Activated CD4-positive, alpha-beta memory T cell treated with anti-CD3 and anti-CD28 coated beads for 36 hours (primary cell): ENCODE data around the gene MIER2. TPM values are rescaled to one million over a fixed set of nuclear protein-coding genes. Genes with fewer than 3 reads are reported as not detected.

Source experiments
- CTCF ChIA-PET: fragments of 350-600 bp; sonication (Branson Sonifier 250); formaldehyde crosslinking; loops from one replicate; lab custom pipeline; 2021; ENCODE audit warnings: antibody characterized with exemption, inconsistent platforms; lab: Charles Lee
- POLR2A ChIA-PET: fragments of 350-600 bp; sonication (Branson Sonifier 250); formaldehyde crosslinking; loops from one replicate; lab custom pipeline; 2021; ENCODE audit warnings: antibody characterized with exemption; lab: Charles Lee
- DNase-seq: peaks from one replicate; pipeline ENCODE4 v3.0.0-alpha.2; 2020
- H3K27ac Mint-ChIP-seq: one replicate; pipeline ENCODE4 v1.8.0; 2021; ENCODE audit warnings: mixed read lengths
- H3K27me3 Mint-ChIP-seq: one replicate; pipeline ENCODE4 v1.8.0; 2021; ENCODE audit warnings: mixed read lengths
- H3K36me3 Mint-ChIP-seq: one replicate; pipeline ENCODE4 v1.8.0; 2021; ENCODE audit warnings: mixed read lengths
- H3K4me1 Mint-ChIP-seq: one replicate; pipeline ENCODE4 v1.8.0; 2021; ENCODE audit warnings: low read depth, mixed read lengths
- H3K4me3 Mint-ChIP-seq: one replicate; pipeline ENCODE4 v1.8.0; 2021; ENCODE audit warnings: mild to moderate bottlenecking, mixed read lengths
- H3K9me3 Mint-ChIP-seq: one replicate; pipeline ENCODE4 v1.8.0; 2021; ENCODE audit warnings: mixed read lengths
- intact Hi-C: fragments of 100-400 bp; cut with micrococcal nuclease; formaldehyde crosslinking; loops from one replicate; pipeline ENCODE4 v1.15.1; 2023
- total RNA-seq, 2 experiments: library from RNA; stranded (reverse); gene quantifications; one replicate each; pipeline ENCODE4 v1.2.3, GENCODE V29; 2021

The MIER2 gene
- total RNA-seq, 2 experiments from 2014 or later: 22.1 to 23.1 TPM

DNA sequence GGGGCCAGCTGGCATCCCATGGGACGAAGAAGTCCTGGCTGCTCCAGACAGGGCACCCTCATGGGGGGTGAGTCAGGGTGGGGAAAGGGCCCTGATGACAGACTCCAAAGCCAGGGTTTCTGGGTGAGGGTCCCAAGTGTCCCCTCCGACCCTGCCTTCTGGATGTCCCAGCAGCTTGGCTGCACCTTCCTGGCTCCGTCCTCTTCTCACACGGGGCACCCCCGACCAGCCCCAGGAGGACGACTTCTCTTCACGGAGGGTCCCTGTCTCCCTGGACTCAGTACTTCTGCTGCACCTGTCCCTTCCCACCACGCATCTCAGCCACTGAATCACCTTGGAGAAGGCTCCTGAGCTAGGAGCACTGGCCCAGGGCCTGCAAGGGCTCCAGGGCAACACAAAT, 19.9 kb downstream of the MIER2 start:
- Mint-ChIP-seq H3K4me1 (no peaks in the 10 kb centered on the region), H3K27me3 (no peaks in the 10 kb centered on the region), H3K9me3 (peaks cover 15% of the 10 kb centered on the region), H3K27ac (no peak overlapping the region), H3K4me3 (no peak overlapping the region), H3K36me3 (peaks cover 48% of the 10 kb centered on the region)
- DNase-seq: no peak
- intact Hi-C loops: no loop called here
- POLR2A ChIA-PET: no interaction called here
- CTCF ChIA-PET: no interaction called here

- no peaks in the 10 kb centered on the region for H3K4me1 Mint-ChIP-seq
- ChIA-PET CTCF (no interaction called here), POLR2A (no interaction called here)
- peaks cover 37% of the 10 kb centered on the region for H3K36me3 Mint-ChIP-seq
- H3K4me3 Mint-ChIP-seq: no peak overlapping the region
- no peak overlapping the region for H3K27ac Mint-ChIP-seq
- DNase-seq: no peak
- H3K9me3 Mint-ChIP-seq: no peaks in the 10 kb centered on the region
- H3K27me3 Mint-ChIP-seq: no peaks in the 10 kb centered on the region
- intact Hi-C loops: no loop called here
These were observed 22.0 kb downstream of the MIER2 start for GRCh38 chr19:322616-323015.

DNA sequence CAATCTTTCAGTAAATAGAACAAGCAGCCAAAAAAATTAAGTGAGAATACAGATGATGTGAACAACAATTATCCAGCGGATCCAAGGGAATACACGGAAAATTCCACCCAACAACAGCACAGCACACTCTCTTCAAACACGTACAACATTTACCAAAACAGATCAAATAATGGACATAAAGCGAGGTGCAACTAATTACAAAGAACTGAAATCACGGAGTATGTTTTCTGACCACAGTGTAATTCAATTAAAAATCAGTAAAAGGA, 26.2 kb downstream of the MIER2 start:
- Mint-ChIP-seq H3K4me3 (no peak overlapping the region), H3K4me1 (no peaks in the 10 kb centered on the region), H3K9me3 (no peaks in the 10 kb centered on the region), H3K27me3 (no peaks in the 10 kb centered on the region), H3K36me3 (peaks cover 35% of the 10 kb centered on the region), H3K27ac (no peak overlapping the region)
- intact Hi-C loops: no loop called here
- no peak for DNase-seq
- ChIA-PET CTCF (no interaction called here), POLR2A (no interaction called here)

GRCh38 chr19:317710-318508, 26.7 kb downstream of the MIER2 start:
- intact Hi-C loops: no loop called here

DNA sequence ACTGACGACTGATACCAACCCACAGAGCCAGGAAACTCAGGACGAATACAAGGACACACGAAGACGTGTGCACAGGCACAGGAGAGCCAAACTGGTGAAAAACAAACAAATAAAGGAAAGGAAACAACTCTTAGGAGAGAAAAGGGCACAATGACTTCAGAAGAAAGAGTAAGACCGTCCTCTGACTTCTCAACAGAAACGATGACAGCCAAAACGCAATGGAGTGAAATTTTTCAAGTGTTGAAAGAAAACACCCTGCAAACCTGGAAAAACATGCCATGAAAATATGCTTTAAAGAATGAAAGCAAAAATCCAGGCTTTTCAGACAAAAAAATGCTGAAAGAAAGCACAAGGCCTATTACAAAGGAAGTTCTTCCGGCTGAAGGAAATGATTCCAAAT, 28.8 kb downstream of the MIER2 start:
- Mint-ChIP-seq H3K27ac (no peak overlapping the region), H3K4me3 (no peak overlapping the region), H3K36me3 (peaks cover 36% of the 10 kb centered on the region), H3K4me1 (no peaks in the 10 kb centered on the region), H3K27me3 (no peaks in the 10 kb centered on the region), H3K9me3 (no peaks in the 10 kb centered on the region)
- no peak for DNase-seq
- ChIA-PET POLR2A (no interaction called here), CTCF (no interaction called here)
- intact Hi-C loops: no loop called here

More at GRCh38 chr19:317710-318508, 26.7 kb downstream of the MIER2 start:
- ChIA-PET POLR2A (no interaction called here), CTCF (no interaction called here)
- no peaks in the 10 kb centered on the region for H3K27me3 Mint-ChIP-seq
- H3K36me3 Mint-ChIP-seq: peaks cover 35% of the 10 kb centered on the region
- no peak overlapping the region for H3K4me3 Mint-ChIP-seq
- H3K4me1 Mint-ChIP-seq: no peaks in the 10 kb centered on the region
- no peaks in the 10 kb centered on the region for H3K9me3 Mint-ChIP-seq
- no peak overlapping the region for H3K27ac Mint-ChIP-seq
- no peak for DNase-seq

- Mint-ChIP-seq H3K4me1 (no peaks in the 10 kb centered on the region), H3K36me3 (peaks cover 30% of the 10 kb centered on the region), H3K9me3 (no peaks in the 10 kb centered on the region), H3K27ac (no peak overlapping the region), H3K27me3 (no peaks in the 10 kb centered on the region), H3K4me3 (no peak overlapping the region)
- intact Hi-C loops: no loop called here
- DNase-seq: no peak
- CTCF ChIA-PET: interaction anchor here (0.6 to 0.8 kb wide), 2 partner anchors 18 to 29 kb away, joined by 3 to 5 read pairs; no protein-coding TSS in a partner anchor
- POLR2A ChIA-PET: no interaction called here
These were observed 30.4 kb downstream of the MIER2 start for GRCh38 chr19:313988-314815.

DNA sequence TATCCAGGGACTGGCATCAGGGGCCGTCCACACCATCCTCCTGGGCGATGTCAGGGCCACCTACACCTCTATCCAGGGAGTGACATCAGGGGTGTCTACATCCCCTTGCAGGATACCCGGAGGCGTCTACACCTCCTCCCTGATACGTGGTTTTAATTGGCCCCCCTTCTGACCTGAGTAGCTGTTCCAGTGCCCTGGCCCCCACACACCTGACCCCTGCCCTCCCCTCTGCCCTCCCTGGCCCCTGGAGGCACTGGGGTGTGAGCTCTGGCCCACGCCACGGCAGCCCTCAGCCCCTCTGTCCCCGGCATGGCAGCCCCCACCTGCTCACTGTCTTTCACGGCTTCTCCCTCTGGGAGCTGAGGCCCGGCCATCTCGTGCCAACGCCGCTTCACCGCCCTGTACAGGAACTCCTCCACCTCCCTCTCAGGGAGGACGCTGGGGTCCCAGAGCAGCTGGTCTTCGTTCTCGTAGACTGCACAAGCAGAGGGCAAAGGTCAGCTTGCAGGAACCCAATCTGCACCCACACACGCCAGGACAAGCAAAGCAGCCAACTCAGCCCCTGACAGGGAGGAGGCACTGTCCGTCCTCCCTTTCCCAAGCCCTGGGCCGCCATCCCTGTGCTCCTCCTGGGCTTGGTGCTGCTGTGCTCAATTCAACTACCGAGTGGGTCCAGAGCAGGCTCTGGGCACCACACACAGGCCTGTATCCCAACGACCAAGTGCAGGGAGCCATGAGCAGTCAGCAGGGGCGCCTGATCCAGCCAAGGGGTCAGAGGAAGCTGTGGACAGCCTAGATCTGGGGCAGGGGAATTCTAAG, 31.2 kb downstream of the MIER2 start:
- no peaks in the 10 kb centered on the region for H3K27me3 Mint-ChIP-seq
- no peak for DNase-seq
- no peak overlapping the region for H3K27ac Mint-ChIP-seq

GRCh38 chr19:311813-312261, 32.8 kb downstream of the MIER2 start:
- ChIA-PET POLR2A (no interaction called here), CTCF (no interaction called here)
- H3K4me1 Mint-ChIP-seq: no peaks in the 10 kb centered on the region
- H3K36me3 Mint-ChIP-seq: peaks cover 20% of the 10 kb centered on the region
- no peak for DNase-seq
- H3K4me3 Mint-ChIP-seq: no peak overlapping the region
- H3K9me3 Mint-ChIP-seq: no peaks in the 10 kb centered on the region
- H3K27ac Mint-ChIP-seq: no peak overlapping the region
- no peaks in the 10 kb centered on the region for H3K27me3 Mint-ChIP-seq
- intact Hi-C loops: no loop called here

More for the DNA sequence above, 31.2 kb downstream of the MIER2 start:
- ChIA-PET CTCF (interaction anchor here (0.6 kb wide), 1 partner anchor 18 kb away, joined by 5 read pairs; no protein-coding TSS in a partner anchor), POLR2A (no interaction called here)
- no peaks in the 10 kb centered on the region for H3K9me3 Mint-ChIP-seq
- H3K4me3 Mint-ChIP-seq: no peak overlapping the region
- no peaks in the 10 kb centered on the region for H3K4me1 Mint-ChIP-seq
- intact Hi-C loops: no loop called here
- peaks cover 27% of the 10 kb centered on the region for H3K36me3 Mint-ChIP-seq

DNA sequence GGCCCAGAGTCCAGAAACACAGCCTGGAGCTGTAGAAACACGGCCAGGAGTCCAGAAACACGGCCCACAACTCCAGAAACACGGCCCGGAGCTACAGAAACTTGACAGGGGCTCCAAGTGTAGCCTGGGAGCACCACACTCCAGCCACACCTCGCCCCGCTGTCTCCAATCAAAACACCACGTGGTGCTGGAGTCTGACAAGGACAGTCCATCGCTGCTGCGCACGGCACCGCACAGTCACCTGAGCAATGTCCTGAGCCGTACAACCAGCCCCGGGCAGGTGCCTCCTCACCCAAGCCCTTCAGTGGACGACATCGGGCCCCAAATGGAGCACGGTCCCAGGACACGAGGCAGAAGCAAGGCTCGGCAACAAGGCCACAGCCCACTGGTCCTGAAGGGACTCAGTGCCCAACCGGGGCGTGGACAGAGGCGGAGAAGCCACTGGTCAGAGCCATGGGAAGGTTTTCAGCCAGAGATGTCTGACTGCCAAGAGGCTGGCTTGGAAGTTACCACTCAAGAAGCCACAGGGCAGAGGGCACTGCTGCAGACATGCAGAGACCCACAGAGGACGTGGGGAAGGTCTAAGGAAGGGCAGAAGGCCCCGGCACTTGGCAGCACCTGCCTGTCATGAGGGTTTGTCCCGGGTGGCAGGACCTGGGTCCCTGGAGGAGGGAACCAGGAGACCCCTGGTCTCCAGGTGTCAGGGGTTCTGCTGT, 33.7 kb downstream of the MIER2 start:
- H3K36me3 Mint-ChIP-seq: peaks cover 20% of the 10 kb centered on the region
- H3K27me3 Mint-ChIP-seq: no peaks in the 10 kb centered on the region
- H3K4me3 Mint-ChIP-seq: no peak overlapping the region
- CTCF ChIA-PET: no interaction called here
- H3K27ac Mint-ChIP-seq: no peak overlapping the region
- intact Hi-C loops: no loop called here
- H3K9me3 Mint-ChIP-seq: no peaks in the 10 kb centered on the region
- no peaks in the 10 kb centered on the region for H3K4me1 Mint-ChIP-seq
- no peak for DNase-seq
- POLR2A ChIA-PET: no interaction called here

DNA sequence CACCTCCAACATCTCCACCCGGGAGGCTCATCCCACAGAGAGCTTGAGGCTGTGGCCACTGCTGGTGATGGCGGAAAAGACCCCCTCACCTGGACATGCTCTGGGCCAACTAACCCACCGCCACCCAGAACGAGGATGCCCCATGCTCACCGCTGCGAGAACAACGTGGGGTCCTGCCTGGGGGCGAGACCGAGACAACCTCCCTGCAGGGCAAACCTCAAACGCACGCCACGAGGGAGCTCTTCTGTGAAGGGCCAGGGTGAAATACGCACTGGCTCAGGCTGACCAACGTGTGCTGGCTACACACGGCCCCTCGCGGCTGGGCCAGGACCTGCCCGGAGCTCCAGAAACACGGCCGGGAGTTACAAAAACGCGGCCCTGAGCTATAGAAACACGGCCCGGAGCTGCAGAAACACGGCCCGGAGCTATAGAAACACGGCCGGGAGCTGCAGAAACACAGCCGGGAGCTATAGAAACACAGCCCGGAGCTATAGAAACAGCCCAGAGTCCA, 34.4 kb downstream of the MIER2 start:
- Mint-ChIP-seq H3K27ac (no peak overlapping the region), H3K4me3 (no peak overlapping the region), H3K36me3 (peaks cover 19% of the 10 kb centered on the region), H3K4me1 (no peaks in the 10 kb centered on the region), H3K9me3 (no peaks in the 10 kb centered on the region), H3K27me3 (no peaks in the 10 kb centered on the region)
- DNase-seq: no peak
- ChIA-PET CTCF (no interaction called here), POLR2A (no interaction called here)
- intact Hi-C loops: no loop called here

DNA sequence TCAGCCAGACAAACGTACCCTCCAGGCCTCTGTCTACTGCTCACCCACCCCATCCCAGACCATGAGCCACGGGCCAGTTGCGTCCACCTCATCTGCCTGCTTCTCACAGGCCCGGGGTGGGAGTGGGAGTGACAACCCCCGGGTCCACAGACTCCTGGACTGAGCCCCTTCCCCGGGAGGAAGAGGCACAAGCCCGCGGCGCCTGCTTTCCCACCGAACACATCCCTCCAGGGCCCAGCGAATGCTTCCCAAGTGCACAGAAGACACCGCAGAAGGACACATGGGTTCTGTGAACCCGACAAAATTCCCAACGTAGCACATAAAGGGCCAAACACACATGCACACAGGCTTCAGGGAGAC, 35.4 kb downstream of the MIER2 start:
- no peaks in the 10 kb centered on the region for H3K9me3 Mint-ChIP-seq
- ChIA-PET CTCF (no interaction called here), POLR2A (no interaction called here)
- no peaks in the 10 kb centered on the region for H3K4me1 Mint-ChIP-seq
- intact Hi-C loops: no loop called here
- peaks cover 17% of the 10 kb centered on the region for H3K36me3 Mint-ChIP-seq
- DNase-seq: no peak
- H3K27ac Mint-ChIP-seq: no peak overlapping the region
- no peak overlapping the region for H3K4me3 Mint-ChIP-seq
- no peaks in the 10 kb centered on the region for H3K27me3 Mint-ChIP-seq
